H7 (cell line): ENCODE data around the gene ARSB. TPM values are rescaled to one million over a fixed set of nuclear protein-coding genes. Genes with fewer than 3 reads are reported as not detected.

ENCODE experiments used
- DNase-seq: peaks from one replicate; pipeline ENCODE4 v3.0.0; 2012
- H3K27me3 ChIP-seq: 2 replicates; pipeline ENCODE4 v1.6.0; 2011; ENCODE audit warnings: mild to moderate bottlenecking, low read length; ENCODE audit not compliant: control insufficient read depth, insufficient read depth
- H3K36me3 ChIP-seq: replicated peaks from 2 replicates; pipeline ENCODE4 v1.5.1; 2011; ENCODE audit warnings: low read length; ENCODE audit not compliant: control insufficient read depth, insufficient read depth
- H3K4me3 ChIP-seq: 2 replicates; pipeline ENCODE4 v1.5.1; 2011; ENCODE audit warnings: low read depth, mild to moderate bottlenecking, control low read depth, low read length, moderate library complexity; ENCODE audit not compliant: insufficient read depth
- total RNA-seq: library from RNA; depleted of rRNA; stranded (reverse); fragments of >200 nt; shearing (Covaris generic); gene quantifications from 2 replicates; pipeline ENCODE4 v1.2.3, GENCODE V29; 2014; rRNA removed

ARSB gene
- 8.5 and 9.0 TPM in 2 replicates for total RNA-seq

DNA sequence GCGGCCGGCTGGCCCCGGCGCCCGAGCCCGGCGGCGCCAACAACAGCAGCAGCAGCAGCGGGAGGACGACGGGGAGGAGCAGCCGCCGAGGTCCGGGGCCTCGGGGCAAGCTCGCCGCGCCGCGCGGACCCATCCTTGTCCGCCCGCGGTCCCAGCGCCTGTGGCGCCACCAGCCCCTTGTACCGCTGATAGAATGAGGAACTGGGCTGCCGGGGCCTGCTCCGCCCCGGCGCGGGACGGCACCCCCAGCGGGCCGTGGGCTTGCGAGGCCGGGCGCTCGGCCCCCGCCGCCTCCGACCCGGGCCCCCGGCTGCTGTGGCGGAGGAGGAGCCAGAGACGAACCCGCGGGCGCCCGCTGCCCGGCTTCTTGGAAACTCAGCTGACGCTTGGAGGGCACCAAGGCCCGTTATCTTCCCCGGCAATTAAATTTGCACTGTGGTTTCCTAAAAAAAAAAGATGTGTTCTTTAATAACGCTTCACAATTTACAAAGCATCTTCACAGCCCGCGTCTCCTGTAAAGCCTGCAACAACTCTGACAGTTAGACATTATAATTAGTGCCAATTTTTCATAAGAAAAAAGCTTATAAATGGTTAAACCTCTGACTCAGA is at the start of gene ARSB:
TSS of gene ARSB (minus strand) at position 195 of the 609 bp plus-strand sequence. CDS start at position 133, 62 bp downstream.
- DNase-seq: no peak
- H3K36me3 ChIP-seq: no peaks in the 10 kb centered on the region
- no peaks in the 10 kb centered on the region for H3K27me3 ChIP-seq
- H3K4me3 ChIP-seq: peak within 1 kb of the TSS; percentile 79

DNA sequence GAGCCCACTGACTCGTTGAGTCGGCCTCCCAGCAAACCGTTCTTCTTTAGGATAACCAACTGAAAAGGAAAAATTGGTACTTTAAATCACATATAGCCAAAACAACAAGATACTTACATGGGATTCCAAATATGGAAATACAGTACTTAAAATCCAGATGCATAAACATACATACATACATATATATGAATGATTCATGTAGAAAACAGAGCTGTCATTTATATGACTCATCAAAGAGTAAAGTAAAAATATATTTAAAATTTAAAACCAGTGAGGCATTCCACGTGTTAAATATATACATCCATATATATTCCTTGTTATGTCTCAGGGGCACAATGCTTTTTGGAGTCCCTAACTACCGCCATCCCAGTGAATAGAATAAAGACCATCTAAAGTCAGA is 47.7 kb upstream of the ARSB start:
- Histone ChIP-seq H3K36me3 (no peaks in the 10 kb centered on the region), H3K27me3 (no peaks in the 10 kb centered on the region), H3K4me3 (no peak overlapping the region)
- DNase-seq: no peak

- DNase-seq: no peak
- H3K27me3 ChIP-seq: no peaks in the 10 kb centered on the region
- no peak overlapping the region for H3K4me3 ChIP-seq
- no peaks in the 10 kb centered on the region for H3K36me3 ChIP-seq
These were observed 47.1 kb upstream of the ARSB start for GRCh38 chr5:79032031-79032695.

DNA sequence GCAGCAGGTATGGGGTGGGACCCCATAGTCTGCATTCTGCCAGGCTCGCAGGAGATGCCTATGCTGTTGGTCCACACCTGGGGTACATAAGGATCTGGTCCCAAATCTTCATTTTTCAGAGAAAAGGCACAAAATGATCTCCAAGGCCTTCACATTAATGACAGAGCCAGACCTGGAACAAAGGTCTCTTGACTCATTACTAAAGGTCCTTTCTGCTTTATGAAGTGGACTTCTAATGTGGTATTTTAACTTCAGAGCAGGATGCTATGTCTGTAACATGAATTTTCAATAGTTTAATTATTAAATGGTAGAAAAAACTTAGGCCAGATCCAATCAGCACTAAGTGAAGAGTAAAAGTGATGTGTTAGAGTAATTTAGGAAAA is 46.4 kb upstream of the ARSB start:
- Histone ChIP-seq H3K4me3 (no peak overlapping the region), H3K36me3 (no peaks in the 10 kb centered on the region), H3K27me3 (no peaks in the 10 kb centered on the region)
- no peak for DNase-seq

GRCh38 chr5:79030663-79031484 is 45.8 kb upstream of the ARSB start:
- no peaks in the 10 kb centered on the region for H3K27me3 ChIP-seq
- H3K4me3 ChIP-seq: no peak overlapping the region
- no peak for DNase-seq
- no peaks in the 10 kb centered on the region for H3K36me3 ChIP-seq

GRCh38 chr5:79025054-79025472 is 40.0 kb upstream of the ARSB start:
- Histone ChIP-seq H3K4me3 (peak overlapping the region; percentile 24; the same call in 1 of the 2 replicates), H3K27me3 (no peaks in the 10 kb centered on the region), H3K36me3 (no peaks in the 10 kb centered on the region)
- DNase-seq: peak; percentile 50

DNA sequence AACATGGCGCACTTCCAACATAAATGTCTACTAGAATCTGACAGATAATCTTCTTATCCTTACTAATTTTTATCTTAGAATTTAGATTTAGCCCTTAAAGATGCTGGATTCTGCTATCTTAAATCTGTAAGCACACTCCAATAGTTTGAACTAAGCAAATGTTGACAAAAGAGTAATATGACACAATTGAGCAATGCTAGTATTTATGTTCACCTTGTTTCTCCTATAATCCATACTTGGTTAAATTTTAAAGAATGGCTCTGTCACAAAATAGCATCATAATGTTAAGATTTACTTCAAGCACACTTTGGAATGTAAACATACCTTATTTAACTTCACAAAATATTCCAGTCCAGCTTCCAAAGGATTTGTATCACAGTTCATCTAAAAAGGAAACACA is 38.8 kb upstream of the ARSB start:
- H3K27me3 ChIP-seq: no peaks in the 10 kb centered on the region
- no peak for DNase-seq
- no peak overlapping the region for H3K4me3 ChIP-seq
- no peaks in the 10 kb centered on the region for H3K36me3 ChIP-seq

- no peak for DNase-seq
- no peaks in the 10 kb centered on the region for H3K36me3 ChIP-seq
- no peaks in the 10 kb centered on the region for H3K27me3 ChIP-seq
- no peak overlapping the region for H3K4me3 ChIP-seq
These were observed 38.2 kb upstream of the ARSB start for GRCh38 chr5:79023348-79023747.

DNA sequence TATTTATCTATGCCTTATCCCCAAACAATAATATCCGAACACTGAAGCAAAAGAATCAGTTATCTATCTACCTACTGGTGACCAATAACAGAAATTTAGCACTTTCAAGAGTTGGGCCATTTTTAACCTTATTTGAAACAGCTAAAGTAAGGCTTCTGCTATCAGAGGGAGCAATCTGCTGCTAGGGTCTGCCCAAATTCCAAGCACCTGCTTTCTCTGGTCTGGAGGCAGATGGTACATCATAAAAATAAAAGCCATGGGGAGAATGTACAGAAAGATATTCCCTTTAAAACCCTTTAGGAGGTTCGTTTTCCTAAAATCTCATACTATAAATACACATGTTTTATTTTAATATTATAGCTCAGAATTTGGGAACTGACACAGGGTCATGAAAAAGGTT is 37.7 kb upstream of the ARSB start:
- DNase-seq: no peak
- H3K4me3 ChIP-seq: no peak overlapping the region

GRCh38 chr5:79021753-79022152 is 36.6 kb upstream of the ARSB start:
- no peaks in the 10 kb centered on the region for H3K27me3 ChIP-seq

More for the DNA sequence above, 37.7 kb upstream of the ARSB start:
- Histone ChIP-seq H3K27me3 (no peaks in the 10 kb centered on the region), H3K36me3 (no peaks in the 10 kb centered on the region)

DNA sequence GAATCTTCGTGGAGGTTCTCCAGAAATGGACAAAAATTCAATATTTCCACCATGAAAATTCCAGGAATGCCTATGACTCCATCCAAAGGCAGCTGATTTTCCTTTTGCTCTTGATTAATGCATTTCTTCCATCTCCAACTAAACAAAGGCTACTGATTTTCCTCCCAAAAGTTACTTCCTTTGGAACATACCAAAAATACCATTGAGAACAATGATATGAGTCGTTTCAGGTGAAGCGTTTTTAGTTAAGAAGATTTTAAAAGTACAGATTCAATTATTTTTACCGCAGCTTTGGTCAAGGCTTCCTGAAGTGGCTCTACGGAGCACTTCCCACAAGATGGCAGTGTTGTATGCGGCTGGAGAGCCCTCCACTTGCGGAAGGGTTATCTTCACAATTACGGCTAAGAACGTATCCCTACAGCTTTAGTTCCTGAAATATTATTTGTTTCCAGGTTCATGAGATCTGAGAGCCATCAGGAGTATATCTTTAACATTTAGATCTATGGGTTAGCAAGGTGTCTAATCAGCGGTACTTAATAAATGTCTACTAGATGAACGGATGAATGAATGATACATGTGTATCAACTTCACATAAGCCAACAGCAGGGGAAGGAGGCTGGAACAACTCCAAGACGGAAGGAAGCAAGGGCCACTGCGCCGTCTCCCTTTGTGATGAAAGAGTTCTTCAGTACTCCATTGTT is 35.9 kb upstream of the ARSB start:
- peak; percentile 36 for DNase-seq
- Histone ChIP-seq H3K36me3 (no peaks in the 10 kb centered on the region), H3K27me3 (no peaks in the 10 kb centered on the region), H3K4me3 (no peak overlapping the region)

More at GRCh38 chr5:79021753-79022152, 36.6 kb upstream of the ARSB start:
- Histone ChIP-seq H3K4me3 (no peak overlapping the region), H3K36me3 (no peaks in the 10 kb centered on the region)
- no peak for DNase-seq

DNA sequence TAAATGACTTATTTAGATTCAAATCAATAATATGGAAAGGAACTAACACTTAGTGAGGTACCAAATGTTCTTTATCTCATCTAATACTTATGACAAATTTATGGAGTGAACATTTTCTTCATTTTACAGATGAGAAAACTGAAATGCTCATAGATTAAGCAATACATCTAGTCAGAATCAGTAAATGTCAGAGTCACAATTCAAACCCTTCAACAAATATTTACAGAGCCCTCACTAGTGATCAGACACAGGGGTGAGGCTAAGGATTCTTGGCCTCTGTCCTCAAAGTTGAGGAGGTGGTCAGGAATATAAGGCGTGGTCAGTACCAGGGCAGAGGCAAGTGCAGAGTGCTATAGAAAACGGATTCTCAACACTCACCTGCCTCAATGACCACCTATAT is 29.5 kb upstream of the ARSB start:
- Histone ChIP-seq H3K27me3 (no peaks in the 10 kb centered on the region), H3K4me3 (no peak overlapping the region), H3K36me3 (no peaks in the 10 kb centered on the region)
- DNase-seq: no peak

DNA sequence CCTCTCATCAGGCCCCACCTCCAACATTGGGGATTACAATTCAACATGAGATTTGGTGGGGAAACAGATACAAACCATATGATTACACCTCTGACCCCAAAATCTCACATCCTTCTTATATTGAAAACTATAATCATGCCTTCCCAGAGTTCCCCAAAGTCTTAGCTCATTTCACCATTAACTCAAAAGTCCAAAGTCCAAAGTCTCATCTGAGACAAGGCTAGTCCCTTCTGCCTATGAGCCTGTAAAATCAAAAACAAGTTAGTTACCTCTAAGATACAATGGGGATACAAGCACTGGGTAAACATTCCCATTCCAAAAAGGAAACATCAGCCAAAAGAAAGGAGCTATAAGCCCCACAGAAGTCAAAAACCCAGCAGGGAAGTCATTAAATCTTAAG is 26.8 kb upstream of the ARSB start:
- no peaks in the 10 kb centered on the region for H3K36me3 ChIP-seq
- H3K27me3 ChIP-seq: no peaks in the 10 kb centered on the region
- H3K4me3 ChIP-seq: no peak overlapping the region
- no peak for DNase-seq

DNA sequence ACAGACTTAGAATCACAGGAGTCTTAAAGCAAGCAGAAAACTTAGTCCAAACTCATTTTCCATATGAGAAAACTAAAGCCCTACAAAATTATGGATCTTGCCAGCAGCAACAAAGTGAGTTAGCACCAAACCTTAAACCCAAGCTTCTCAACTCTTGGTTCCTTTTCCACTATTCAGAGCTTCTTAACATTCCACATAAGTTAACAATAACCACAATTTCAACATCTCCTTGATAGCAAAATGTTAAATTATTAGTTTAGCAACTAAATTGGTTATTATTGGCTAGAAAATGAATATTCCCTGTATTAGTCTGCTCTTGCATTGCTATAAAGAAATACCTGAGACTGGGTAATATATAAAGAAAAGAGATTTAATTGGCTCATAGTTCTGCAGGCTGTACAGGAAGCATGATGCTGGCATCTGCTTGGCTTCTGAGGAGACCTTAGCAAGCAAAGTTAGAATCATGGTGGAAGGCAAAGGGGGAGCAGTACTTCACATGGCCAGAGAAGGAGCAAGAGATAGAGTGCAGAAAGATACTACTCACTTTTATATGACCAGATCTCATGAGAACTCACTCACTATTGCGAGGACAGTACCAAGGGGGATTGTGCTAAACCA is 26.2 kb upstream of the ARSB start:
- Histone ChIP-seq H3K4me3 (no peak overlapping the region), H3K36me3 (no peaks in the 10 kb centered on the region), H3K27me3 (no peaks in the 10 kb centered on the region)
- no peak for DNase-seq
